ENCODE measurements around the gene MBTPS1.
A peak's percentile ranks its signal among the peaks of the same experiment; 100 is the strongest.

Gene MBTPS1

DNA sequence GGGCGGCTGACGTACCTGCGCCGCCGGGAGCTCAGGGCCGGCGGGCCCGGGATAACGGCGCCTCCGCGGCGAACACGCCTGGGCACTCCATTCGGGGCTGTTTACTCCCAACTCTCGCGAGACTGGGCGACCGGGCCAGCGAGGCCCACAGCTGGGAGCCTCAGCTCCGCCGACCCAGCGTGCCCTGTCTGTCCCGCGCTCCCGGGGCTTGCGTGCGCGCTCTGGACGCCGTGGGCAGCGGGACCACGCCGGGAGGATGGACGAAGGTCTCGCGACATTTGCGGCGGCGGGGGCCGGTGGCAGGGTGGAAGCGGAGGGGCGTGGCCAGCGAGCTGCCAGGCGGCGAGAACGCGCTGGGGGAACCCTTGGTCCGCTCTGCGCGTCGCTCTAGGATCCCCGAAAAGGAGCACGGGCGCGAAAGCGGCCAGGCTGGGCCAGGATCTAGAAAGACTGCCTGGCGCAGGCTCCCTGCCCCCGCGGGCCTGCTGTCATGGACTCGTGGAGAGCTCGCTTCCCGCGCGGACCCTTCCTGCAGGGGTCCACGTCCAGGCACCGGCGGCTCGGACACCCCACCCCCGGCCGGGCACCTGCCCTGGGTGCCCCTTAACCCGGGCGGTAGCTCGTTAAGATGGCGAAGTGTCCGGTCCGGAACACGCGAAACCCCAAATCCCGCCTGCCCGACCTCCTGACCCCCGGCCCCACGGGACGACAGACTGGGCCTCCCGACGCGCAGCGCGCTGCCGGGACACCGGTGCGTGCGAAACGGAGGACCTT lies at the start of gene MBTPS1:
Gene MBTPS1 (minus strand): TSS at position 223 of the 774 bp plus-strand sequence. CDS start 15,159 bp downstream, outside the sequence.
- DNase-seq, result peak; percentile 16

DNA sequence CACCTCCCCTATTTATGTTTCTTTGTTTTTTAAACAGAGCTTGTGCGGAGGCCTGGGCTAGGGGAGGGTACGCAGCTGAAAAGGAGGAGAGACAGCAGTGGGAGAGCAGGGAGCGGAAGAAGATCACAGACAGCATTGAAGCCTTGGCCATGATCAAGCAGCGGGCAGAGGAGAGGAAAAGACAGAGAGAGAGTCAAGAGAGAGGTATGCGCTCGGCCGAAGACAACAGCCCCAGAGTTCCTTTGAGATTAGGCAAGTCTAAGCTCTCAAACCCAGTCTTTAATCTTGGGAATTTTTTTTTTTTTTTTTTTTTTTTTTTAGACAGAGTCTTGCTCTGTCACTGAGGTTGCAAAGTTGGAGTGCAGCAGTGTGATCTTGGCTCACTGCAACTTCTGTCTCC lies 49.0 kb upstream of the MBTPS1 start:
- DNase-seq, result no peak

DNA sequence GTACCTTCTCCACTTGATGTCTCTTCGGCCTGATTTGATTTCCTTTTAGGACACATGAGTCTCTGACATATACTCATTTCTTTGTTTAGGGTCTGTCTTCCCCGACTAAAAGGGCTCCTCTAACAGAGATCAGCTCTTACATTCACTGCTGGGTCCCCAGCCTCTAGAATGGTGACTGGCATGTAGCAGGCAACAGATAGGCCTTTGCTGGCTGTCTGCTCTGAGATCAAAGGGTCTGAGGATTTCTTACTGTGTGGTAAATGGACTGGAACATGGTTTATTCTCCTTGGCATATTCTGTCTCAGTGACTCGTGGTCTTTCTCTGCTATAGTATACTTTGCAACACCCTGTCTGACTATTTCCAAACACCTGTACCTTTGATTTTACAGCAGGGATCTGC lies 45.1 kb upstream of the MBTPS1 start:
- DNase-seq, result no peak

DNA sequence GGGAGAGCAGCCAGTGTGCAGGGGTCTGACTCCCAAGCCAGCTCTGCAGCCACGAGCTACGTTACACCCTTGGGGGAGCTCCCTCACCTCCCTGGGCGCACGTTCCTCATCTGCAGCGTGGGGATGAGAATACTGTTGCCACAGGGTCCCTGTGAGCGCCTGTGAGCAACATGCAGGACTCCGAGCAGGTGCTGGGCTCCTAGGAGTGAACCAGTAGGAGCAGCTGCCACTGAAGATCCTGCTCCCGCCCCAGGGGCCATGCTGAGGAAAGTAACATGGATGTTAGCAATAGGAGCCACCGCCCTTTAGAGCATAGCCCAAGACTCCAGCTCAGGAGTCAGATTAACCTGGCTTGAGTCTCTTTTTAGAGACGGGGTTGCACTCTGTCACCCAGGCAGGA lies 44.3 kb upstream of the MBTPS1 start:
- DNase-seq, result no peak

DNA sequence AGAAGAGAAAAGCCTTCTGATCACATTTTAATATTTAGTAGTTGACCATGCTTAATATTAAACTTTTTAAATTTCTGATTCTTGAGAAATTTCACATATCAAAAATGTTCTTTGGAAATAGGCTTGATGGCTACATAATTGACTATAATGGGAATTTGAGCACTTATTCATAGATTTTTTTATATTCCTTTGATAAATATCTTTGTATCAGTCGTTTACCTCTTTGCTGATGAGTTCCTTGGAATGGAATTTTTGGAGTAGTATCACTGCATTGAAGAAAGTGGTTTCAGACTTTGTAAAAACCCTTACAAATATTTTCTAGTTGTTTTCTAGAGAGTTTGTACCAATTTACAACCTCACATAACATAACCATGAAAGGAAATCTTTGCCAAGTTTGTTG lies 43.1 kb upstream of the MBTPS1 start:
- no peak for DNase-seq

DNA sequence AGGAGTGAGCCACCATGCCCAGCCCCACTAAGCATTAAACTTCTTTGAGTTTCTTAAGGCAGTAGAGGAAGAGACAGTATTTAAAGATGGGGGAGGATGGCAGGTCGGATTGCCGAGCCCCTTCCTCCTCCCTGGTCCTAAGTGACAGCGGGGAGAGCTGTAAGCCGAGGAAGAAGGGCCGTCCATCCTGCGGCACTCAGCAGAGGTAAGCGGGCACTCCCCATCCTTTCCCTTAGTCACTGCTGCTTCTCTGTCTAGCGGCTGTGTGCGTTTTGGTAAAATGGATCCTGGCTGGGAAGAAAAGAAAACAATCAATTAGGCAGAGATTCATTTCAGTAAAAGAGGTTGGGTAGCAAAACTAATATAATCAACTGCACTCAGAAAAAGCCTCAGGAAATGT lies 42.3 kb upstream of the MBTPS1 start:
- DNase-seq, result no peak

DNA sequence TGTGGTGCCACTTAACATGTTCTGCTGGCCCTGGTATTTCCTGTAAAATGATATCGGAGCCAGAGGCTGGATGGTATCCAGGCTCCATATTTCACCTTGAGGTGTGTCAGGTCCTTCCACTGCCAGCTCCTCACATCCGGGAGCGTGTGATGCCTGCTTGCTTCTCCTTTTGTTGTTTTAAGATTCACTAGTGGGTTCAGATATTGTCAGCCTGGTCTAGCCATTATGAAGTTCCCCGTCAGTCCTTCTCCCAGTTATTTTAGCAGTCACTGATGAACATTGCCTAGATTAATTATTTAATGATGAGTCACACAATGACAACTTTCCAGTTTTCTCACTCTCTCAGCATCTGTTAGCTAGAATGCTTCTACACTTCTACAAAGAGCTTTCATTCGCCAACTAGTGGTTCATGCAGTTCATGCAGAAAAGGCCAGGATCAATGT lies 39.6 kb upstream of the MBTPS1 start:
- no peak for DNase-seq

DNA sequence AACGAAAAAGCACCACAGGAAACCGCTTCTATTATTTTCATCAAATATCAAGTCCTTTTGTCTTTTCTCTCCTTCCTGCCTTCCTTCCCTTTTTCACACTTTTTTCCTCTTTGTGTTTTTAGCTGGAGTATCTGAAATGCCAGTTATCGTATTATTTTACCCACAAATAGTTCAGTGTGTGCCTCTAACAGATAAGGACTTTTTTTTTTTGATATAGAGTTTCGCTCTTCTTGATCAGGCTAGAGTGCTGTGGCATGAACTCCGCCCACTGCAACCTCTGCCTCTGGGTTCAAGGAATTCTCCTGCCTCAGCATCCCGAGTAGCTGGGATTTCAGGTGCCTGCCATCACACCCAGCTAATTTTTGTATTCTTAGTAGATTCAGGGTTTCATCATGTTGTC lies 39.0 kb upstream of the MBTPS1 start:
- no peak for DNase-seq

DNA sequence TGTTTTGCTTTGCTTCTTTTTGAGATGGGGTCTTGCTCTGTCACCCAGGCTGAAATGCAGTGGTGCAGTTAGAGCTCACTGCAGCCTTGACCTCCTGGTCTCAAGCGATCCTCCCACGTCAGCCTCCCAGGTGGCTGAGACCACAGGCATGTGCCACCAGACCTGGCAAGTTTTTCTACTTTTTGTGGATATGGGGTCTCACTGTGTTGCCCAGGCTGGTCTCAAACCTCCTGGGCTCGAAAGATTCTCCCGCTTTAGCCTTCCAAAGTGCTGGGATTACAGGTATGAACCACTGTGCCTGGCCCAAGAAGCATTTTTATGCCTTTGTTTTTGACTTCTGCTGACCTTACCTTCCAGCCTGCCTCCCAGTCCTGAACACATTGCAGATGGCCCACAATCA lies 38.5 kb upstream of the MBTPS1 start:
- no peak for DNase-seq

DNA sequence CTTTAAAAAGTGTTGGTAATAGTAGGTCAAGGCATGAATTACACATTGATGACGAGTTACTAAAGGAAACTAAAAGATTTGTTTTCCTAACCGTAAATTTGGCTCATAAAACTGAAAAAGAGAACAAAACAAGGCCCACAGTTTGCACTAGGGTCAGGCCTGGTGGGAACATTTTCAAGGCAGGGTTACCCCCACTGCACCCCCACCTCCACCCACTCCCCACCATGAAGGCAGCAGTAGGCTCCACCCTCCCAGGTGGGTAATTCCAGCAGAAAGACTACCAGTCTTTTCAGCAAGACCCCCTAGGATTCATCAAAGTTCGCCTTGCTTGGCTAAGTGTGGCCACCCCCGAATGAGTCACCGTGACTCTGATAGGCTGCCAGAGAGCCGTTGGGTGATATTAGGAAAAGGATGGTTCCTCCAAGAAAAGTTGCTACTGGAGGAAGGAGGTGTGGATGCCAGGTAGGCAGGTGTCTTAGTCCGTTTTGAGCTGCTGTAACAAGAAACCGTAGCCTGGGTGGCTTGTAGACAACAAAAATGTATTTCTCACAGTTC lies 37.0 kb upstream of the MBTPS1 start:
- no peak for DNase-seq

DNA sequence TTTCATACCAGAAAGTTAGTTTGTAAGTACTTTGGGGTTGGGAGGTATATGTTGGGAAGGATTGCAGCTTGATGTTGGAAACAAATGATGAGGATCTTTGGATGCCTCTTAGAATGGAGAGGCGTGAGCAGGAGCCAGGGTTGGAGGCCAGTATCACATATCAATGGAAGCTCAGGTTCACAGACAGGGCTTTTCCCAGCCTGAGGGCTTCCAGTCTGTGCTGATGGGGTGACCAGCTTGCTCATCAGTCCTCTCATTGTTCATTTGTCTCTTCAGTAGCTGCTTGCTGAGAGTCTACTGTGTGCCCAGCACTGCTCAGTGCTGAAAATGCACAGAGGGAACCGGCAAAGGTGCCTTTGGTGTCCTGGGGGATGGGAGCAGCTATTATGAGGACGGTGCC lies 34.2 kb upstream of the MBTPS1 start:
- DNase-seq, result no peak

DNA sequence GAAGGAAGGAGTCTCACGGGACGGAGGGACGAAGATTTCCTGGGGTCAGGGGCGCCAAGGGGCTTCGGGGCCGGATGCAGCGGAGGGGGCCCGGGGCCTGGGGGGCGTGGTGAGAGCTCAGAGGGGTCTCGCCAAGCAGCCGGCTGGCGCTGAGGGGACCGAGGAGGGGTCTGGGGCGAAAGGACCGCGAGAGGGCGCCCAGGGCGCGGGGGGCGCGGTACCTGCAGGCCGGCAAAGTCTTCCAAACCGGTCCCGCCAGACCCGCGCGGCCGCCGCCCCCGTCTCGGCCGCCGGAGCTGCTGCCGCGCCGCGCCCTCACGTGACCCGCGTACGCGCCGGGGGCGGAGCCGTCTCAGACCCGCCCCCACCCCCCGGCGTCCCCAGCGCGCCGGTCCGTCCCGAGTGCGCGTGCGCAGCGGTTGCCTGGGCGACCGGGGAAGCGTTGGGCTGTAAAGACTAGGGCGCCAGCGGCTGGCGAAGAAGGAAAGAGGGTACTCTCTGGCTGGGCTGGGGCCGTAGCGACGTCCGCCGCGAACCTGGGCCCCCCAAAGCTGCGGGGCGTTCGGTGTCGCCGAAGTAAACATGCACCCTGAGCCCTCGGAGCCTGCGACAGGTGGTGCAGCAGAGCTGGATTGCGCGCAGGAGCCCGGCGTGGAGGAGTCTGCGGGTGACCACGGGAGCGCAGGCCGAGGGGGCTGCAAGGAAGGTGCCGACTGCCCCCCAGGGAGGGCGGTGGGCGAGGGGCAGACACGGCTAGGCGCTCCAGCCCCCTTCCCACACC lies 28.3 kb upstream of the MBTPS1 start, which contains the start of the genes DNAAF1 and HSDL1:
Gene DNAAF1 (plus strand): TSS at position 450 of the 781 bp plus-strand sequence. CDS start 133 bp downstream, at position 583.
Gene HSDL1 (minus strand): TSS at position 319 of the 781 bp plus-strand sequence. CDS start 13,856 bp downstream, outside the sequence.
- no peak for DNase-seq

DNA sequence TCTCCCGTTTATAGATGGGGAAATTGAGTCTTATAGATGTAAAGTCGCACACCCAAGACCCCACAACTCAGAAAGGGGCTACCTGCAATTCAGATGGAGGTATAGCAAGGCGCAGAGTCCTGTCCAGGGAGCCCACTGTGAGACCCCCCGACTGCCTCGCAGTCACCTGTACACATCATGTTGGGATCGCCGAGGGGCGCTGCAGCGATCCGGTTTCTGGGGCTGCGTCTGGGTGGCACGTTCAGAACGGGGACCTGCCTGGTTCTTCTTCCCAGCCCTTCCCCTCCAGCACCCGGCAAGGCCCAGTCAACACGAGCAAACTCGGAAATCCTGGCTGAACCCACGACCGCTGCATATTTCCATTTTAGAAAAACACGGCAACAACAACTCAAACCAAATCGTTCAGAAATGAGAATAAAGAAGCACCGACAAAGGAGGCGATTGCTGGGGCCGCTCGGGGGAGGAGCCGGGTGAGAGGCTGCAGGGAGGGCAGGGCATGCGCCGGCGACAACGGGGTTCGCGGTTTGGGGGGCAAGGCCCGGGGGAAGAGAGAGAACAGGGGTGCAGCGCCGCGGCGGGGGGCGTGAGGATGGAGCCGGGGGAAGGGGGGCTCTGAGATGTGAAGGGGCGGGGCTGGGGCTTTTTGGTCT lies 27.6 kb upstream of the MBTPS1 start:
- no peak for DNase-seq

DNA sequence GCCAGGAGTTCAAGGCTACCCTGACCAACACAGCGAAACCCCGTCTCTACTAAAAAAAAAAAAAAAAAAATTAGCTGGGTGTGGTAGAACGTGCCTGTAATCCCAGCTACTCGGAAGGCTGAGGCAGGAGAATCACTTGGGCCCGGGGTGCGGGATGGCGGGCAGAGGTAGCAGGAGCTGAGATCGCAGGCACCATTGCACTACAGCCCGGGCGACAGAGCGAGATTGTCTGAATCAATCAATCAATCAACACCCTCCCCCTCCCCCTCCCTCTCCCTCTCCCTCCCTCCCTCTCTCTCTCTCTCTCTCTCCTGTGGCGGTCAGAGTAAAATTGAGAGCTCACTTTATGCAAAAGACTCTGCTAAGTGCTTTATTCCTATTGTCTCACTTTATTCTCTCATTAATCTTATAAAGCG lies 27.1 kb upstream of the MBTPS1 start:
- DNase-seq, result no peak

DNA sequence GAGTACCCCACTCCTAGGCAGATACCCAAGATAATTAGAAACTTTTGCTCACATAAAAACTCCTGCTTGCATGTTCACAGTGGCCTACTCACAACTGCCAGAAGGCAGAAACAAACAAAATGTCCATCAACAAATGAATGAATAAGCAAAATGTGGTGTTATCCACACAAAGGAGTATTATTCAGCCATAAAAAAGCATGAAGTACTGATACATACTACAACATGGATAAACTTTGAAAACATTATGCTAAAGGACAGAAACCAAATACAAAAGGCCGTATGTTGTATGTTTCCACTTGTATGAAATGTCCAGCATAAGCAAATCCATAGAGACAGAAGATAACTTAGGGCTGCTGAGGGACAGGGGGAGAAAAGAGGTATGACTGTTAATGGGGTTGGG lies 26.3 kb upstream of the MBTPS1 start:
- no peak for DNase-seq

DNA sequence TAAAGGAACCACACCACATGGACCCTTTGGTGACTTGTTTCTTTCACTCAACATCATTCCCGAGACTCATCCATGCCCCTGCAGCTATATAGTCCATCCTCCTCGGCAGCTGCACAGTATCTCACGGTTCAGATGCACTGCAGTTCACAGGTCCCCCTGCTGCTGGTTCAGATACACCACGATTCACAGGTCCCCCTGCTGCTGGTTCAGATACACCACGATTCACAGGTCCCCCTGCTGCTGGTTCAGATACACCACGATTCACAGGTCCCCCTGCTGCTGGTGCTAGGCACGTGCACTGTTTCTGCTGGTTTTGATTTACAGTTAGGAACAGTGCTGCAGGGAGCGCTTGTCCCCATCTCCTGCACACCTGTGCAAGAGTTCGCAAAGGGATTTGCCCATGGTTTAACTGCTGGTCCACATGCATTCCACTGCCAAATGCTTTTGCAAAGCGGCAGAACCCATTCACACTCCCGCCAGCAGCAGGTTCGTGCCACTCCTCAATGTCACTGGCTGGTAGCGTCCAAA lies 24.5 kb upstream of the MBTPS1 start:
- no peak for DNase-seq

DNA sequence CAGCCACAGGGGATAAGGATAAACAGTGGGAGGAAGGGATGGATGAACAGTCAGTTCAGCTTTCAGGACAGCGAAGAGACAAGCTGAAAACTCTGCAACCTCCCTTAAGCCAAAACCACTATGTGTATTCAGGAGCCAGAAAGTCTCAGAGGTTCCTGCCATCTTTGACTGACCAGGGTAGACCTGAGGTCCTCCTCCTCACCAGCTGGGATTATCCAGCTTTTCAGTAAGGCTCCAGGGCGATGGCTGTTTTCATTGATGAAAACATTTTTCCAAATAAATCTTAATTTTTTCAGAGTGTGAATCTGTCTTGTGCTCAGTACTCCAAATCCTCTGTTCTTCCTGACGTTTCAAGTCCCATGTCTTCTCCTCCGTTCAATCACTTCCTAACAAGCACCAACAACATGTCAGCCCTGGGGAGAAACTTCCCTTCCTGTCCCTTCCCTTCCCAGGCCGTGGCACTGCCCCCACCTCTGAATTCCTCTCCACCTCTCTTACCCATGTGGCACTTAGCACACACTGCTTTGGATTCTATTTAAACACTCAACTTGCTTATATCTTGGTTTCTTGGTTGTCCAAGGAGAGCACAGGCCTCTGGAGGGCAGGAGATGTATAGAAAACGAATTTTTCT lies 23.0 kb upstream of the MBTPS1 start:
- no peak for DNase-seq

DNA sequence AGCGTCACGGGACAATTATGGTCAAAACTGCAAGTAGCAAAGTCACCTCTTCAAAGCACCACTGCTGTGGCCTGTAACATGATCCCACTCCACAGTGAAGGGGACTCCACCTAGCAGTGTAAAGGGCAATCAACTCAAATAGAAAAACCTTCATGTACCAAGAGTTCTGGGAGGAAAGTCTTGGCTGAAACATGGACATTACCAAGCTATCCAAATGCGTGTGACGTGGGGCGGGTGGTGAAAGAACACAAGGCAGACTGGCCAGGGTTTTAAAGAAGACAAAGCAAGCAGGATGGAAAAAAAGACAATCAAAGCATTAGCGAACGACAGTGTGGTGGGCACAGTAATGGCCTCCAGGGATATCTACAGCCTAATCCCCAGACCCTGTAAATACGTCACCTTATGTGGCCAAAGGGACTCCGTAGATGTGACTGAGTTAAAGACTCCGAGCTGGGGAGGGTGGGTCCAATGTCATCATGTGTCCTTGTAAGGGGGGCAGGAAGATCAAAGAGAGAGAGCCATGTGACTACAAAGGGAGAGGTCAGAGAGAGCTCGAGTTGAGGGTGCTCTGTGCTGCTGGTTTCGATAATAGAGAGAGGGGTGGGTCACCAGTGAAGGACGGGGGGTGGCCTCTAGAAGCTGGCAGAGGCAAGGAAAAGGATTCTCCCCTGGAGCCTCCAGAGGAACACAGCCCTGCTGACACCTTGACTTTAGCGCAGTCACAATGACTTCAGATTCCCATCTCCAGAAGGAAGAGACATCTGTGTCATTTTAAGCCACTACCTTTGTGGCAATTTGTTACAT lies 22.3 kb upstream of the MBTPS1 start:
- no peak for DNase-seq

DNA sequence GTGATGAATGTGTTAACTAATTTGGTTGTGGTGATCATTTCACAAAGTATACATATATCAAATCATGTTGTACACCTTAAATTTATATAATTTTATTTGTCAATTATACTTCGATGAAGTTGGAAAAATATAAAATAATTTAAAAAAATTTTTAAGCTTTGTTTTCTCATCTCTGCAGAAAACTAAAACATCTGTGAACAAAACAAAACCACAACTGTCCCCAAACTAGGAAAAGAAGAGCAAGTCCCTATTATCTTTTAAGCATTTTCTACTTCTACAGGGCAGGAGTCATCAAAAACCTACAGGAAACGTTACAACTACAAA lies 21.7 kb upstream of the MBTPS1 start:
- no peak for DNase-seq

DNA sequence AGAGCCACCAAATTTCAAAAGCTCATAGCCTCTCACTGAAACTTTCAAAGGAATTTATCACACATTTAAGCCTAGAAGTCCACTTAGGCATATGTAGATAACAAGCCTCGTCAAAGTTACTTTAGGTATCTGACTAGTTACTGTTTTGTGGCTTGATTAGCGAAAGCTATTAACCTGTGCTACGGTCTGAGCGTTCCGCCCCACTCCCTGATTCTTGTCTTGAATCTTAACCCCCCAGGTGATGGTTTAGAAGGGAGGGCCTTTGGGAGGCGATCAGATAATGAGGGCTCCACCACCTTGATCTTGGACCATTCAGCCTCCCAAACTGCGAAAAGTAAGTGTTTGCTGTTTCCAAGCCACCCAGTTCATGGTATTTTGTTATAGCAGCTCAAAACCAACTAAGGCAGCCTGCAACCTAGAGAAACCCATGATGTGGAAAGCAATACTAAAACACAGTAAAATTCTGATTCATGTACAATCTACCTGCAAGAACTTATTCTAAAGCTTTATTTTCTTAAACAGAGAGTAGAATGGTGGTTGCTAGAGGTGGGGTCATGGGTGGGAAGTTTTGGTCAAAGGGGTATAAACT lies 21.1 kb upstream of the MBTPS1 start:
- no peak for DNase-seq

DNA sequence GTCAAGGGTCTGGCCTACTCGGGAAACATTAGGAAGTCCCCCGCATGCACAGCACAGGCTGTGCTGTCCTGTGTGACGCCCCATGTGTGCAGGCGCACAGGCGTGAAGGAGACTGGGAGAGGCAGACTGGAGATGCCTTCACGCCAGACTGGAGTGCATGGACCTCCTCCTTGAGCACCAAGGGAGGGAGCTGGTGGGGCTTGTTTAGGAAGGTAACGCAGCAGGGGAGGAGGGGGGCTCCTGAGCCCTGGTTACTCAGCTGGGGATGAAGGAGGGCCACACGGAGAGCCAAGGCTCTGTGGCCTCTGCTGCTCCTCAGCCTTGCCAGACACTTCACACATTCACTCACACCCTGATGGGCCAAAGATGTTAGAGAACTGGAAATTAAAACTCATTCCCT lies 20.5 kb upstream of the MBTPS1 start:
- no peak for DNase-seq

All from NCI-H187 treated with DMSO at 0.1 percent for 48 hours (cell line).